SK-N-SH treated with all-trans-retinoic acid at 6 μM for 48 hours (cell line): Measurements from ENCODE around the gene GLS.

Source experiments
- BACH2 ChIP-seq: fragments of 250-450 bp; sonication (Bioruptor Pico); IDR thresholded peaks from 2 replicates; pipeline ENCODE4 v1.9.0; 2021; ENCODE audit warnings: mild to moderate bottlenecking, borderline replicate concordance
- GLIS3 ChIP-seq: fragments of 250-450 bp; sonication (Bioruptor Pico); IDR thresholded peaks from 2 replicates; pipeline ENCODE4 v1.5.0; 2020; ENCODE audit warnings: mild to moderate bottlenecking, moderate library complexity
- PATZ1 ChIP-seq: fragments of 250-450 bp; sonication (Bioruptor Pico); IDR thresholded peaks from 2 replicates; pipeline ENCODE4 v1.8.0; 2020; ENCODE audit warnings: mild to moderate bottlenecking, moderate library complexity, borderline replicate concordance
- PPARA ChIP-seq: fragments of 250-450 bp; sonication (Bioruptor Pico); IDR thresholded peaks from 2 replicates; pipeline ENCODE4 v1.5.0; 2020; ENCODE audit warnings: mild to moderate bottlenecking, borderline replicate concordance
- SNAI2 ChIP-seq: fragments of 250-450 bp; sonication (Bioruptor Pico); IDR thresholded peaks from 2 replicates; pipeline ENCODE4 v1.5.0; 2020; ENCODE audit warnings: mild to moderate bottlenecking, moderate library complexity
- TOX ChIP-seq: fragments of 250-450 bp; sonication (Bioruptor Pico); IDR thresholded peaks from 2 replicates; pipeline ENCODE4 v1.8.0; 2021; ENCODE audit warnings: mild to moderate bottlenecking, moderate library complexity, borderline replicate concordance
- ZC3H10 ChIP-seq: fragments of 250-450 bp; sonication (Bioruptor Pico); IDR thresholded peaks from 2 replicates; pipeline ENCODE4 v1.5.1; 2021; ENCODE audit warnings: mild to moderate bottlenecking, moderate library complexity
- ZFP30 ChIP-seq: fragments of 450-650 bp; formaldehyde crosslinking; IDR thresholded peaks from 2 replicates; pipeline ENCODE4 v1.5.0; 2022; ENCODE audit warnings: mild to moderate bottlenecking, moderate library complexity
- ZNF70 ChIP-seq: fragments of 450-650 bp; formaldehyde crosslinking; IDR thresholded peaks from 2 replicates; pipeline ENCODE4 v1.5.0; 2020; ENCODE audit warnings: mild to moderate bottlenecking, moderate library complexity

GRCh38 chr2:190976521-190976920 lies 95.9 kb downstream of the GLS start:
- TF ChIP-seq ZC3H10 (CRISPR knock-in tag), result no peak
- TF ChIP-seq TOX, result no peak
- TF ChIP-seq PATZ1 (CRISPR knock-in tag), result no peak
- no peak for TF ChIP-seq GLIS3 (CRISPR knock-in tag)
- no peak for TF ChIP-seq BACH2
- no peak for TF ChIP-seq PPARA (CRISPR knock-in tag)
- TF ChIP-seq ZFP30 (CRISPR knock-in tag), result no peak
- TF ChIP-seq ZNF70 (CRISPR knock-in tag), result no peak
- TF ChIP-seq SNAI2 (CRISPR knock-in tag), result no peak
